Hematopoietic multipotent progenitor cell treated with erythropoietin and hydrocortisone succinate and interleukin-3 and kit ligand, for 17 days (in vitro differentiated cells): ENCODE results near the gene TBC1D22A.

ENCODE experiments used
- DNase-seq: peaks from one replicate; pipeline ENCODE4 v3.0.0-alpha.2; 2015; ENCODE audit warnings: low spot score

The TBC1D22A gene

GRCh38 chr22:46753360-46753759 lies 9.1 kb upstream of the TBC1D22A start:
- DNase-seq = no peak

GRCh38 chr22:46753761-46754109 lies 8.7 kb upstream of the TBC1D22A start:
- DNase-seq = no peak

- DNase-seq = peak; percentile 73
Measured at GRCh38 chr22:46754110-46754799, 8.2 kb upstream of the TBC1D22A start.

GRCh38 chr22:46754826-46755225 lies 7.6 kb upstream of the TBC1D22A start:
- DNase-seq = no peak

GRCh38 chr22:46755525-46755924 lies 6.9 kb upstream of the TBC1D22A start:
- no peak for DNase-seq

- DNase-seq = no peak
Measured at GRCh38 chr22:46756097-46756496, 6.4 kb upstream of the TBC1D22A start.

- DNase-seq = no peak
Measured at GRCh38 chr22:46757104-46757503, 5.3 kb upstream of the TBC1D22A start.

GRCh38 chr22:46758121-46758520 lies 4.3 kb upstream of the TBC1D22A start:
- DNase-seq = no peak

- peak; percentile 60 for DNase-seq
Measured at GRCh38 chr22:46758867-46759290, 3.6 kb upstream of the TBC1D22A start.

- DNase-seq = no peak
Measured at GRCh38 chr22:46761017-46761416, 1.4 kb upstream of the TBC1D22A start.

- DNase-seq = no peak
Measured at GRCh38 chr22:46761539-46762237, 762 bp upstream of the TBC1D22A start.

- DNase-seq = peak; percentile 32
Measured at GRCh38 chr22:46763051-46763705, 728 bp downstream of the TBC1D22A start.

- DNase-seq = no peak
Measured at GRCh38 chr22:46764140-46764680, 1.8 kb downstream of the TBC1D22A start.

- DNase-seq = no peak
Measured at GRCh38 chr22:46764779-46765485, 2.5 kb downstream of the TBC1D22A start.

- no peak for DNase-seq
Measured at GRCh38 chr22:46766611-46767010, 4.2 kb downstream of the TBC1D22A start.

GRCh38 chr22:46767249-46767985 lies 5.0 kb downstream of the TBC1D22A start:
- no peak for DNase-seq

- no peak for DNase-seq
Measured at GRCh38 chr22:46769191-46769675, 6.8 kb downstream of the TBC1D22A start.

- no peak for DNase-seq
Measured at GRCh38 chr22:46769706-46770105, 7.3 kb downstream of the TBC1D22A start.

GRCh38 chr22:46770151-46770641 lies 7.7 kb downstream of the TBC1D22A start:
- no peak for DNase-seq

GRCh38 chr22:46770726-46771125 lies 8.3 kb downstream of the TBC1D22A start:
- no peak for DNase-seq

GRCh38 chr22:46773076-46773475 lies 10.6 kb downstream of the TBC1D22A start:
- no peak for DNase-seq
